Left hindlimb (tissue), 1 donor: ENCODE results near the gene ZNF230.

Experiments used
- DNase-seq: peaks from one replicate; pipeline ENCODE4 v3.0.0-alpha.2; 2018

Gene ZNF230

GRCh38 chr19:44050740-44051649, 48.2 kb downstream of the ZNF230 start:
- peak; percentile 40 for DNase-seq

DNA sequence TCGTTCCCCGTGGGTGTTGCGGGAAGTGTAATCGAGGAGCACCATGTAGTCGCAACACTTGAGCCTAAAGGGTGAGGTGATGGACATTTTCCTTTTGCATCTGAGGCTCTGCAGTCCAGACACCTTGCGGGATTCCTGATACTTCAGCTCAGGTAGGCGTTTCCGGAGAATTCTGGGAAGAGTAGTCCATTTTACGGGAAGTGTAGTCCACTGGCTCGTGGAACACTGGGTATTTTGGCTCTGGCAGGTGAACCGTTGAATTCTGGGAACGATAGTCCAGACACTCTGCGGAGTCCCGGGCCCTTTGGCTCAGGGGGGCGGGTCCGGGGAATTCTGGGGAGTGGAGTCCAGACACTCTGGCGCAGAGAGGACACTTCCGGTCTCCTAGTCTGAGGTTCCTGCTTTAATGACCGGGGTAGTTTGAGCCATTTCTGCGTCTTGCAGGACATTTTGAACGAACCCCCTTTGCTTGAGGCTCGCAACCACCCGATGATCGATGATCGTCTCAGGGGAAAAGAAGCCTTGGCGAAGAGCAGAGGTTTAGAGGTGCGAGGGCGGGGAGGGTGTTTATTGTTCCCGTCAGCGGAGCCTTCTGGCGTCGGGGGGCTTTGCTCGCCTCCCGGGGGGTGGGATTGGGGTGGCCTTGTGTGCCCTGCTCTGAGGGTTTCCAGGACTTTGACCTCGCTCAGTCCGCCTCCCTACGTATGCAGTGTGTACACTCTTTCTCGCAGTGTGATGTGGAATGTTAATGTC, 49.1 kb downstream of the ZNF230 start, which contains the start of gene ZNF223:
ZNF223 (plus strand) TSS at position 387 of the 753 bp plus-strand sequence. CDS start 3,141 bp downstream, outside the sequence.
- DNase-seq, result peak; percentile 98

- no peak for DNase-seq
Measured at GRCh38 chr19:44055870-44056269, 53.1 kb downstream of the ZNF230 start.

DNA sequence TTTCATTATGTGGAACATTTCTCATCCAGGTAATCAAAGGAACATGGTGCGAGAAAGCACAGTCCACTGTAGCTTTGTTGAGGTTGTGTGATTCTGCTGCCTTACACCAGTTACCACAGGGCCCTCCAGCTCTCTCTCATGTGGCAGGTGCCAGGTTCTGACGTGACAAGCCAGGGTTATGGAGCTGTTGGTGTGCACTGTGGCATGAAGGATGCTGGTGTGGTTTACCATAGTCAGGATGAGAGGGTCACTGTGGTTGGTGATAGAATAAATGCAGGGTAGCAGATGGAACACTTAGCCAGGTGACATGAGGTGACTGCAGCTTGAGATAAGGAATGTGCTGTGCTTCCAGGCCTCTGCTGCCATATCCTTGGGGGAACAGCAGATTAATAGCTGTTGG, 56.5 kb downstream of the ZNF230 start:
- no peak for DNase-seq

DNA sequence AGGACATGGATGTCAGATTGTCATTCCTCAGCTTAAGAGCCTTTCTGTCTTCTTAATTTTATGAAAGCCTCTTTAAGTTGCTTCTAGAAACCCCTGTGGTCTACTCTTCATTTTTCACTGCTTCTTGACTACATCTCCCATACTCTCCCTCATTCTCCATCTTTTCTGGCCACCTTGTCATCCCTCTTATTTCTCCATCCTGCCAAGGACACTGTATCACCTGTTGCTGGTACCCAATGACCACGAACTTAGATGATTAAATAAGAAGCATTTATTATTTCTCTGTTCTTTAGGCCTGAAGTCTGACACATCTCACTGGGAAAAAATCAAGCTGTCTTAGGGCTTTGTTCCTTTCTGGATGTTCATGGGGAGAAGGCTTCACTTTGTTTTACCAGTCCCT, 58.3 kb downstream of the ZNF230 start:
- DNase-seq, result no peak
